SK-N-SH (cell line): ENCODE measurements around the gene ROR2. TPM values are rescaled to one million over a fixed set of nuclear protein-coding genes. Genes with fewer than 3 reads are reported as not detected.

Experiments used
- CTCF ChIA-PET: fragments of 300-600, 350-600 bp; formaldehyde crosslinking; extraction: SDS; loops from one replicate; lab custom pipeline; 2021; lab: Yijun Ruan, JAX
- POLR2A ChIA-PET: fragments of 350-600 bp; sonication (Branson Sonifier 250); formaldehyde crosslinking; extraction: SDS; loops from one replicate; lab custom pipeline; 2020; ENCODE audit warnings: antibody characterized with exemption, inconsistent platforms; lab: Yijun Ruan, JAX
- DNase-seq: peaks from one replicate; pipeline ENCODE4 v3.0.0; 2012
- H2AFZ ChIP-seq: fragments of 200-600 bp; sonication (generic); 2 replicates; pipeline ENCODE4 v1.8.1; 2016; ENCODE audit warnings: antibody characterized with exemption, mild to moderate bottlenecking, low read depth
- H3F3A ChIP-seq: fragments of 200-600 bp; sonication (generic); replicated peaks from 2 replicates; pipeline ENCODE3; 2016; ENCODE audit warnings: antibody characterized with exemption, mild to moderate bottlenecking; ENCODE audit not compliant: insufficient read depth
- H3K27ac ChIP-seq, 2 experiments: fragments of 200-500 bp in 1 of 2; fragments of 200-600 bp in 1 of 2; sonication (Bioruptor generic) in 1 of 2; sonication (generic), shearing (Covaris generic) in 1 of 2; 2 replicates each; pipeline versions ENCODE4 v1.5.1 to v1.6.1; 2014 to 2016; ENCODE audit warnings: low read depth in 2 of 2, inconsistent platforms in 1 of 2, low read length in 1 of 2, mild to moderate bottlenecking in 1 of 2, mixed read lengths in 1 of 2
- H3K27me3 ChIP-seq: fragments of 200-600 bp; sonication (generic), shearing (Covaris generic); 2 replicates; pipeline ENCODE4 v1.6.1; 2016; ENCODE audit warnings: mixed run types; ENCODE audit not compliant: insufficient read depth
- H3K36me3 ChIP-seq, 2 experiments: fragments of 200-500 bp in 1 of 2; fragments of 200-600 bp in 1 of 2; sonication (Bioruptor generic) in 1 of 2; sonication (generic) in 1 of 2; replicated peaks in 1 of 2; 2 replicates each; pipeline versions ENCODE3 to v1.5.1; 2014 to 2016; ENCODE audit warnings: low read length in 1 of 2, mild to moderate bottlenecking in 1 of 2; ENCODE audit not compliant: insufficient read depth in 2 of 2, control insufficient read depth in 1 of 2
- H3K4me1 ChIP-seq, 2 experiments: fragments of 200-500 bp in 1 of 2; fragments of 200-600 bp in 1 of 2; sonication (Bioruptor generic) in 1 of 2; sonication (generic), shearing (Covaris generic) in 1 of 2; 2 replicates each; pipeline versions ENCODE4 v1.5.1 to v1.6.1; 2014 to 2016; ENCODE audit warnings: low read depth in 1 of 2, low read length in 1 of 2, mixed run types in 1 of 2; ENCODE audit not compliant: insufficient read depth in 2 of 2, control insufficient read depth in 1 of 2
- H3K4me2 ChIP-seq: fragments of 200-600 bp; sonication (generic), shearing (Covaris generic); 2 replicates; pipeline ENCODE4 v1.6.1; 2017; ENCODE audit warnings: mixed run types
- H3K4me3 ChIP-seq, 2 experiments: fragments of 200-500 bp in 1 of 2; fragments of 200-600 bp in 1 of 2; sonication (Bioruptor generic) in 1 of 2; sonication (generic), shearing (Covaris generic) in 1 of 2; 2 replicates each; pipeline versions ENCODE4 v1.5.1 to v1.8.1; 2014 to 2016; ENCODE audit warnings: low read depth in 2 of 2, inconsistent platforms in 1 of 2, low read length in 1 of 2, mild to moderate bottlenecking in 1 of 2, mixed read lengths in 1 of 2, moderate library complexity in 1 of 2
- H3K79me2 ChIP-seq: fragments of 200-600 bp; sonication (generic); 2 replicates; pipeline ENCODE4 v1.8.1; 2017; ENCODE audit warnings: mild to moderate bottlenecking; ENCODE audit not compliant: insufficient read depth
- H3K9ac ChIP-seq: fragments of 200-600 bp; sonication (generic); 2 replicates; pipeline ENCODE4 v1.6.1; 2017; ENCODE audit warnings: mixed run types
- H3K9me2 ChIP-seq: fragments of 200-600 bp; sonication (generic); 2 replicates; pipeline ENCODE4 v1.6.1; 2017; ENCODE audit warnings: mixed run types
- H3K9me3 ChIP-seq: fragments of 200-600 bp; sonication (generic); 2 replicates; pipeline ENCODE4 v1.6.1; 2017; ENCODE audit warnings: mixed run types, mild to moderate bottlenecking, moderate library complexity
- H4K20me1 ChIP-seq: fragments of 200-600 bp; sonication (generic); 2 replicates; pipeline ENCODE4 v1.6.1; 2017; ENCODE audit warnings: mild to moderate bottlenecking, mixed run types; ENCODE audit not compliant: insufficient read depth
- CTCF ChIP-seq: fragments of 200-600 bp; sonication (generic); IDR thresholded peaks from 2 replicates; pipeline ENCODE4 v1.6.1; 2017; ENCODE audit warnings: antibody characterized with exemption, mild to moderate bottlenecking, moderate library complexity
- ELF1 ChIP-seq: IDR thresholded peaks from 2 replicates; pipeline ENCODE4 v1.4.0; 2012
- JUND ChIP-seq: IDR thresholded peaks from 2 replicates; pipeline ENCODE4 v1.4.0; 2012
- MEF2A ChIP-seq: IDR thresholded peaks from 2 replicates; pipeline ENCODE4 v1.4.0; 2012; ENCODE audit warnings: low read depth, borderline replicate concordance
- NFIC ChIP-seq: IDR thresholded peaks from 2 replicates; pipeline ENCODE4 v1.4.0; 2012; ENCODE audit warnings: borderline replicate concordance
- POLR2AphosphoS5 ChIP-seq: IDR thresholded peaks from 2 replicates; pipeline ENCODE4 v1.6.1; 2012; ENCODE audit warnings: low read depth, low read length
- RCOR1 ChIP-seq: fragments of 150-350 bp; IDR thresholded peaks from 2 replicates; pipeline ENCODE4 v1.6.1; 2017; ENCODE audit warnings: antibody characterized with exemption, low read length
- REST ChIP-seq: IDR thresholded peaks from 2 replicates; pipeline ENCODE4 v1.6.1; 2012; ENCODE audit warnings: mild to moderate bottlenecking, low read depth, low read length, moderate library complexity
- RXRA ChIP-seq: IDR thresholded peaks from 2 replicates; pipeline ENCODE4 v1.4.0; 2012; ENCODE audit warnings: low read depth, mild to moderate bottlenecking, borderline replicate concordance
- YY1 ChIP-seq: IDR thresholded peaks from 2 replicates; pipeline ENCODE4 v1.4.0; 2012; ENCODE audit warnings: low read depth, mild to moderate bottlenecking
- WGBS: methylation state at CpG from one replicate; pipeline ENCODE4 v1.1.6; 2017; ENCODE audit warnings: low lambda C conversion rate; 5-methylcytosine and 5-hydroxymethylcytosine counted together
- polyA plus RNA-seq, 3 experiments: library from polyadenylated mRNA; depleted of rRNA; stranded (reverse); fragments of >200 nt; gene quantifications; 2 replicates each; pipeline ENCODE4 v1.2.3, GENCODE V29; 2012
- TF ChIP-seq, protein P1 (sequence below): IDR thresholded peaks from 2 replicates; pipeline ENCODE4 v1.4.0; 2012; ENCODE audit warnings: low read depth, borderline replicate concordance
- TF ChIP-seq, protein P2 (sequence below): fragments of 150-350 bp; IDR thresholded peaks from 2 replicates; pipeline ENCODE4 v1.6.1; 2016; ENCODE audit warnings: mild to moderate bottlenecking, low read depth, low read length

Gene ROR2
- polyA plus RNA-seq, 1 of the 3 experiments (the other 2 are of a cell fraction), result 0.43 TPM

DNA sequence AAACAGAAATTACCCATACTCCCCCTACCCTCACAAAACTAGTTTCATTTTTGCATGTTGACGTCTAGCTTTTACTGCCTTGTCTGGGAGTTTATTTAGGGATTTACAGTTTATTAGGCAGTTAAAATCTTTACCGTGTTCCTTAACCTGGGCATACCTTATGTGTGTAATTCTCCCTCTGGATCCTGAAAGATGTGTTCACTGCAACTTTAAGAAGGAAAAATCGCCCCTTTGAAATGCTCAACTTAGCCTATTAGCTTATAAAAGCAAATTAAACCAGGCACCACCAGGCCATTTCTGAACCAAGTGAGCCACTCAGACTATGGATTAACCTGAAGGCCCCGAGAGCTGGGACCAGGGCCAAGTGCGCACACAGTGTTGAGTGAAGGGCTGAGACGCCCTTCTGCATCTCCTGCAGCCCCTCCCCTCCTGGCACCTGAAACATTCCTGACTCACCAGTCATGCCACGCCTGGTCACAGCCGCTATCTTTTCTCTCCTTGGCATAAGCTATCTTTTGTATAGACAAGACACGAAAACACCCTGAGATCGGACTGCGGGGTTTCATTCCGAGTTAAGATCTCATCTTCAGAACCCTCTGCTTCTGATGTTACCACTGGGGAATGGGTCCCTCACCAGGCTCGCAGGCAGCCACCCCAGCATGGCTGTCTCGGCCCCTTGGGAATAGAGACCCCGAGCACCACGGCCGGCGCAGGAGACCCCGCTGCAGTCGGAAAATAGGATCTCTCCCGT is 111.9 kb downstream of the ROR2 start (continued):
- no peak for TF ChIP-seq REST
- TF ChIP-seq, protein P1, sequence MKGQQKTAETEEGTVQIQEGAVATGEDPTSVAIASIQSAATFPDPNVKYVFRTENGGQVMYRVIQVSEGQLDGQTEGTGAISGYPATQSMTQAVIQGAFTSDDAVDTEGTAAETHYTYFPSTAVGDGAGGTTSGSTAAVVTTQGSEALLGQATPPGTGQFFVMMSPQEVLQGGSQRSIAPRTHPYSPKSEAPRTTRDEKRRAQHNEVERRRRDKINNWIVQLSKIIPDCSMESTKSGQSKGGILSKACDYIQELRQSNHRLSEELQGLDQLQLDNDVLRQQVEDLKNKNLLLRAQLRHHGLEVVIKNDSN, result no peak
- TF ChIP-seq JUND, result no peak

GRCh38 chr9:91836515-91836914 is 113.5 kb downstream of the ROR2 start:
- WGBS, result 51% methylated on average over 6 of the region's 7 CpGs
- CTCF ChIA-PET, result interaction anchor here (1.1 to 1.8 kb wide), 4 partner anchors 9 to 114 kb away, joined by 4 to 10 read pairs (median 4); partner anchors contain the start of gene ROR2

More at GRCh38 chr9:91836515-91836914, 113.5 kb downstream of the ROR2 start:
- DNase-seq, result no peak
- Histone ChIP-seq H3K27me3 (no peaks in the 10 kb centered on the region), H3K27ac (no peak overlapping the region), H3F3A (no peaks in the 10 kb centered on the region), H4K20me1 (no peaks in the 10 kb centered on the region), H3K79me2 (no peaks in the 10 kb centered on the region), H3K9me3 (no peaks in the 10 kb centered on the region), H3K9ac (no peak overlapping the region), H2AFZ (no peak overlapping the region), H3K36me3 (no peaks in the 10 kb centered on the region), H3K9me2 (no peaks in the 10 kb centered on the region), H3K4me2 (no peak overlapping the region), H3K4me1 (peaks cover 0 to 31% of the 10 kb centered on the region in 2 experiments; a peak in 1 of 4 replicates), H3K4me3 (no peak overlapping the region)
- no peak for TF ChIP-seq MEF2A
- TF ChIP-seq RXRA, result no peak
- no peak for TF ChIP-seq RCOR1
- no peak for TF ChIP-seq POLR2AphosphoS5
- TF ChIP-seq, protein P1, result no peak
- TF ChIP-seq YY1, result no peak
- TF ChIP-seq, protein P2, sequence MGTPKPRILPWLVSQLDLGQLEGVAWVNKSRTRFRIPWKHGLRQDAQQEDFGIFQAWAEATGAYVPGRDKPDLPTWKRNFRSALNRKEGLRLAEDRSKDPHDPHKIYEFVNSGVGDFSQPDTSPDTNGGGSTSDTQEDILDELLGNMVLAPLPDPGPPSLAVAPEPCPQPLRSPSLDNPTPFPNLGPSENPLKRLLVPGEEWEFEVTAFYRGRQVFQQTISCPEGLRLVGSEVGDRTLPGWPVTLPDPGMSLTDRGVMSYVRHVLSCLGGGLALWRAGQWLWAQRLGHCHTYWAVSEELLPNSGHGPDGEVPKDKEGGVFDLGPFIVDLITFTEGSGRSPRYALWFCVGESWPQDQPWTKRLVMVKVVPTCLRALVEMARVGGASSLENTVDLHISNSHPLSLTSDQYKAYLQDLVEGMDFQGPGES, result no peak
- no peak for TF ChIP-seq ELF1
- TF ChIP-seq NFIC, result no peak
- TF ChIP-seq CTCF, result no peak
- POLR2A ChIA-PET, result interaction anchor here (1.1 kb wide), 1 partner anchor 13 kb away, joined by 3 read pairs; no protein-coding TSS in a partner anchor
